A549 (cell line): ENCODE data around the gene ATAD2B.

Source experiments
- BHLHE40 ChIP-seq: IDR thresholded peaks from 2 replicates; pipeline ENCODE4 v1.6.1; 2012; ENCODE audit warnings: low read depth, low read length, inconsistent platforms
- CTCF ChIP-seq: fragments of >200 bp; sonication (Bioruptor Twin); formaldehyde crosslinking; IDR thresholded peaks from 3 replicates; pipeline ENCODE4 v1.5.1; 2016
- ESRRA ChIP-seq: fragments of 150-350 bp; IDR thresholded peaks from 2 replicates; pipeline ENCODE4 v1.6.1; 2014; ENCODE audit warnings: mild to moderate bottlenecking, low read length, borderline replicate concordance
- POLR2A ChIP-seq: IDR thresholded peaks from 2 replicates; pipeline ENCODE4 v1.6.1; 2012; ENCODE audit warnings: mild to moderate bottlenecking, low read length
- RAD21 ChIP-seq, 2 experiments: fragments of >200 bp in 1 of 2; sonication (Bioruptor Twin) in 1 of 2; formaldehyde crosslinking in 1 of 2; IDR thresholded peaks in 1 of 2; conservative IDR thresholded peaks in 1 of 2; 2 replicates in 1 of 2; 3 replicates in 1 of 2; pipeline ENCODE4 v1.6.1; 2012 to 2018; ENCODE audit warnings: inconsistent platforms in 1 of 2

DNA sequence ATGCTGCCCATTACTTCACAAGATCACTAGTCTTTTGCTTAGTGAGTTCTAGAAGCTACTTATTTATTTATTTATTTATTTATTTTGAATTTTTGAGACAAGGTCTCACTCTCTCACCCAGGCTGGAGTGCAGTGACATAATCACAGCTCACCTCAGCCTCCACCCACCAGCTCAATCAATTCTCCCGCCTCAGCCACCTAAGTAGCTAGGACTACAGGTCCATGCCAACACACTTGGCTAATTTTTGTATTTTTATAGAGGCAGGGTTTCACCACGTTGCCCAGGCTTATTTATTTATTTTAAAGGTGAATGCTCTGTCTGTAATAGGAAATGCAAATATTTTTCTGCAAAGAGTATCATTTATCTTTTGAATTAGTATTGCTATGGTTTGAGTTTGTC lies 67.7 kb downstream of the ATAD2B start:
- no peak for TF ChIP-seq CTCF
- no peak for TF ChIP-seq RAD21 (conservative IDR thresholded peaks at IDR 0.05 in 1 of 2, IDR thresholded peaks at IDR 0.05 in 1 of 2)
- TF ChIP-seq BHLHE40, result no peak
- TF ChIP-seq ESRRA, result no peak
- no peak for TF ChIP-seq POLR2A
